ENCODE measurements around the gene GULP1. TPM values are rescaled to one million over a fixed set of nuclear protein-coding genes. Genes with fewer than 3 reads are reported as not detected.
"Not testable (repeated sequence)": the region's sequence is repeated elsewhere in the genome, so short reads cannot be mapped to it uniquely, and the experiment has no call there.

The GULP1 gene
- total RNA-seq, 1 donor from 2014 or later: not detected

DNA sequence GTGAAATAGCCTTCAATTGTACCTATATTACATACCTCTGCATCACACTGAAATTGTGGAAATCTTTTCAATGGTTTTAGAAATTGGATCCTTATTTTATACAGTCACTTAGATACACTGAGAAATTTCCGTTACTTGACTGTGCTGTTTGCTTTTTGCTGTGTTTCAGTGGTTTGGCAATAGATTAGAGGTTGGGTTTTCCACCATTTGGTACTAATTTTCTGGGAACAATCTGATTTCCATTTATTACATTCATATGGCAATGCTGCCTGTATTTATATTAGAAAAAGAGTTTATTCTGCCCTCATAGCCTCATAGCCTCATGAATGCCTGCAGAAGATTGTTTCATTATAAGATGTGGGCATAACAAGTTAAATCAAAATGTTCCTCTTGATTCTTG is 285.0 kb downstream of the GULP1 start:
- Mint-ChIP-seq H3K27me3 (ENCODE audit: low read depth) (no peaks in the 10 kb centered on the region), H3K4me1 (ENCODE audit: low read depth) (no peaks in the 10 kb centered on the region), H3K36me3 (ENCODE audit: low read depth) (no peaks in the 10 kb centered on the region), H3K9me3 (no peaks in the 10 kb centered on the region), H3K4me3 (ENCODE audit: low read depth) (no peak overlapping the region), H3K27ac (no peak overlapping the region)
- intact Hi-C loops (cut with micrococcal nuclease): no loop called here
- no peak for DNase-seq (ENCODE audit: low spot score)

DNA sequence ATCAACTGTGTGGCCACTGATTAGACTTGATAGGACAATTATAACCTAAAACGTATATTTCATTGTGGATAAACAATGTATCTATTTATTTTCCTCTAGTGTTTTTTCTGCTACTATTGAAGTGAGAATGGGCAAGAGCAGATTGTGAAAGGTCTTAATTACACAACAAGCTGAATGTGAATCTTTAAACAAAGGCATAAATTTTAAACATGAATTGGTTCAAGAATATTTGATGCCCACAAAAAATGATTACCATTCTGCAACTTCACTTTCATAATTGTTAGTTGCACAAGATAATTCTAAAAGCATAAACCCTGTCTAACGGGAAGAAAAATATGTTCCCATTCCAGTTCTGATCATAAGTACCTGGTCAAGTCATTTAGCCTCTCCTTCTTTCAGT is 285.6 kb downstream of the GULP1 start:
- Mint-ChIP-seq H3K9me3 (no peaks in the 10 kb centered on the region), H3K27me3 (ENCODE audit: low read depth) (no peaks in the 10 kb centered on the region), H3K36me3 (ENCODE audit: low read depth) (no peaks in the 10 kb centered on the region), H3K4me3 (ENCODE audit: low read depth) (no peak overlapping the region), H3K4me1 (ENCODE audit: low read depth) (no peaks in the 10 kb centered on the region), H3K27ac (no peak overlapping the region)
- intact Hi-C loops (cut with micrococcal nuclease): no loop called here
- no peak for DNase-seq (ENCODE audit: low spot score)

DNA sequence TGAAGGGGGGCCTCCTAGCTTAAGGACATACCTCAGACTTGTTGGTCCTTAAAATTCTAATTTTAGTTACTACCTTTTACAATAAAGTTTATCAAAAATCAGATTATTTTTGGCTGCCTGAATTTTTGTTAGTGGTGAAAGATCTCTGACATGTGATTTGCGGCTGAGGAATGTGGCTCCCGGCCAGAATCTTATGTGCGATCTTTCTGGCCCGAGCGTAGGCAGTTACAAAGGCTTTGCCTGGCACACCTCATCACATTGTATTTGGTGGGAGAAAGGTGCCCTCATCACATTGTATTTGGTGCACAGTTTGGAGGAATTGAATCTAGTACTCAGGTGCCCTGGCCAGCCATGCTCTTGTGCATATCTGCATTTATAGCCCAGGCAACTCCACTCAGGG is 289.1 kb downstream of the GULP1 start:
- intact Hi-C loops (cut with micrococcal nuclease): no loop called here
- H3K9me3 Mint-ChIP-seq: no peaks in the 10 kb centered on the region
- DNase-seq (ENCODE audit: low spot score): no peak
- H3K27me3 Mint-ChIP-seq (ENCODE audit: low read depth): no peaks in the 10 kb centered on the region
- no peaks in the 10 kb centered on the region for H3K36me3 Mint-ChIP-seq (ENCODE audit: low read depth)
- H3K4me1 Mint-ChIP-seq (ENCODE audit: low read depth): no peaks in the 10 kb centered on the region
- no peak overlapping the region for H3K4me3 Mint-ChIP-seq (ENCODE audit: low read depth)
- H3K27ac Mint-ChIP-seq: no peak overlapping the region

GRCh38 chr2:188582211-188582610 is 290.5 kb downstream of the GULP1 start:
- no peaks in the 10 kb centered on the region for H3K9me3 Mint-ChIP-seq
- H3K27me3 Mint-ChIP-seq (ENCODE audit: low read depth): no peaks in the 10 kb centered on the region
- DNase-seq (ENCODE audit: low spot score): no peak
- no peak overlapping the region for H3K27ac Mint-ChIP-seq
- no peak overlapping the region for H3K4me3 Mint-ChIP-seq (ENCODE audit: low read depth)
- no peaks in the 10 kb centered on the region for H3K36me3 Mint-ChIP-seq (ENCODE audit: low read depth)
- intact Hi-C loops (cut with micrococcal nuclease): no loop called here
- no peaks in the 10 kb centered on the region for H3K4me1 Mint-ChIP-seq (ENCODE audit: low read depth)

DNA sequence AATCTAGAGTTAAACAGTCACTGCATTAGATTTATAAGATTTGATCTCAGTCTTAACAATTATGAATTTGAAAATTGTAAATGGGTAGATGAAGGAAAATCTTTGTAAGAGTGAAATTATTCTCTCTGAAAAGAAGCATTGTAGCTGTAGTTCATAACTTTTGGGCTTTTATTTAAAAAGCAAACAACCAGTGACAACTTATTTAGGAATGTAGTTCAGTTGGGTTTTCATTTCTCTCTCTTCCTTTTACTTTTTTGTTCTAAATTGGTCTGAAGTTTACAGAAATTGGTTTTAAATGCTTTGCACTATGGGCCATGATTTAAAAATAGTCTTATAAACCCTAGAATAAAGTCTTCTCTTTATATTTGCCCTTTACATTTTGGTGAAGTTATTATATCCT is 296.6 kb downstream of the GULP1 start:
- no peaks in the 10 kb centered on the region for H3K4me1 Mint-ChIP-seq (ENCODE audit: low read depth)
- intact Hi-C loops (cut with micrococcal nuclease): no loop called here
- no peaks in the 10 kb centered on the region for H3K27me3 Mint-ChIP-seq (ENCODE audit: low read depth)
- H3K27ac Mint-ChIP-seq: no peak overlapping the region
- DNase-seq (ENCODE audit: low spot score): no peak
- no peaks in the 10 kb centered on the region for H3K36me3 Mint-ChIP-seq (ENCODE audit: low read depth)
- no peak overlapping the region for H3K4me3 Mint-ChIP-seq (ENCODE audit: low read depth)
- no peaks in the 10 kb centered on the region for H3K9me3 Mint-ChIP-seq

- Mint-ChIP-seq H3K36me3 (ENCODE audit: low read depth) (no peaks in the 10 kb centered on the region), H3K27me3 (ENCODE audit: low read depth) (no peaks in the 10 kb centered on the region), H3K4me1 (ENCODE audit: low read depth) (no peaks in the 10 kb centered on the region), H3K9me3 (no peaks in the 10 kb centered on the region), H3K4me3 (ENCODE audit: low read depth) (no peak overlapping the region), H3K27ac (no peak overlapping the region)
- DNase-seq (ENCODE audit: low spot score): no peak
- intact Hi-C loops (cut with micrococcal nuclease): no loop called here
These were observed 304.4 kb downstream of the GULP1 start for GRCh38 chr2:188596054-188596453.

GRCh38 chr2:188598551-188598950 is 306.9 kb downstream of the GULP1 start:
- no peaks in the 10 kb centered on the region for H3K27me3 Mint-ChIP-seq (ENCODE audit: low read depth)
- H3K4me3 Mint-ChIP-seq (ENCODE audit: low read depth): no peak overlapping the region
- H3K27ac Mint-ChIP-seq: no peak overlapping the region
- H3K36me3 Mint-ChIP-seq (ENCODE audit: low read depth): no peaks in the 10 kb centered on the region
- H3K9me3 Mint-ChIP-seq: no peaks in the 10 kb centered on the region
- intact Hi-C loops (cut with micrococcal nuclease): no loop called here
- no peaks in the 10 kb centered on the region for H3K4me1 Mint-ChIP-seq (ENCODE audit: low read depth)
- DNase-seq (ENCODE audit: low spot score): no peak

DNA sequence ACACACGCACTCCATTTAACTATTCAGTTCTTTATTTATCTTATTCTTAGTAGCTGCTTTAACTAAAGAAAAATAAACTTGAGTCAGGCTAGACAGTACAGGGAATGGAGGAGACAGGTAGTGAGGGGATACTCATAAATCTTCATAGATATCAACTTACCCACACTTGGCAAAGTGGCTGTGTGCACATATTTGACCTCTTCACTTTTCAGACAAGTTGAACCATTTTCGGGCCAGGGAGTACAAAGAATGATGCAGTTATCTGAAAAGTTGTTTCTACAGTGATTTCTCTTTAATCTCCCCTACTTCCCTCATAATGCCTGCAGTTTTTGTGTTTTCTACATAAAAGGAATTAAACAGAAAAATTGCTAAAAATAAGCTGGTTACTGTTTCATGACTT is 307.5 kb downstream of the GULP1 start:
- no peaks in the 10 kb centered on the region for H3K27me3 Mint-ChIP-seq (ENCODE audit: low read depth)
- no peaks in the 10 kb centered on the region for H3K36me3 Mint-ChIP-seq (ENCODE audit: low read depth)
- no peak overlapping the region for H3K27ac Mint-ChIP-seq
- intact Hi-C loops (cut with micrococcal nuclease): no loop called here
- no peaks in the 10 kb centered on the region for H3K9me3 Mint-ChIP-seq
- no peak overlapping the region for H3K4me3 Mint-ChIP-seq (ENCODE audit: low read depth)
- no peak for DNase-seq (ENCODE audit: low spot score)
- H3K4me1 Mint-ChIP-seq (ENCODE audit: low read depth): no peaks in the 10 kb centered on the region

GRCh38 chr2:188600536-188601210 is 309.0 kb downstream of the GULP1 start:
- no peaks in the 10 kb centered on the region for H3K36me3 Mint-ChIP-seq (ENCODE audit: low read depth)
- H3K4me3 Mint-ChIP-seq (ENCODE audit: low read depth): no peak overlapping the region
- no peaks in the 10 kb centered on the region for H3K4me1 Mint-ChIP-seq (ENCODE audit: low read depth)
- no peak overlapping the region for H3K27ac Mint-ChIP-seq
- no peaks in the 10 kb centered on the region for H3K27me3 Mint-ChIP-seq (ENCODE audit: low read depth)
- intact Hi-C loops (cut with micrococcal nuclease): no loop called here
- no peaks in the 10 kb centered on the region for H3K9me3 Mint-ChIP-seq
- no peak for DNase-seq (ENCODE audit: low spot score)

GRCh38 chr2:188601391-188601790 is 309.7 kb downstream of the GULP1 start:
- DNase-seq (ENCODE audit: low spot score): no peak
- H3K27me3 Mint-ChIP-seq (ENCODE audit: low read depth): no peaks in the 10 kb centered on the region
- no peak overlapping the region for H3K27ac Mint-ChIP-seq
- no peak overlapping the region for H3K4me3 Mint-ChIP-seq (ENCODE audit: low read depth)
- H3K4me1 Mint-ChIP-seq (ENCODE audit: low read depth): no peaks in the 10 kb centered on the region
- no peaks in the 10 kb centered on the region for H3K36me3 Mint-ChIP-seq (ENCODE audit: low read depth)
- intact Hi-C loops (cut with micrococcal nuclease): no loop called here
- no peaks in the 10 kb centered on the region for H3K9me3 Mint-ChIP-seq

DNA sequence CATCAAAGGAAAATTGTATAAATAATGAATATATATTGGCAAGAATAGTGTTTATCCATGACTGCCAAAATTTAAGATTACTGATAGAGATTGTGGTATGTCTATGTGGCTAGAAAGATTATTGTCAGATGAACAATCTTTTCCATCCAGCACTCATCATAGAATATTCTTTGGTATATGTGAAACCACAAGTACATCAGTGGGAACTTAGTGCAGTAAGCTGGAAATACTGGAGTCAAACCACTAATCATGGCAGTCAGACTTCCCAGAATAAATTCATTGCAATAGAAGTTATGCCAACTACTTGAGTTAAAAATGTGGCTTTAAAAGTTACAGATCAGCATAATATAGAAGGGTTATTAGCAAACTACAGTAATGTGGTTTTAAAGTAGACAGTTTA is 310.3 kb downstream of the GULP1 start:
- no peak overlapping the region for H3K27ac Mint-ChIP-seq
- no peaks in the 10 kb centered on the region for H3K36me3 Mint-ChIP-seq (ENCODE audit: low read depth)
- intact Hi-C loops (cut with micrococcal nuclease): no loop called here
- H3K9me3 Mint-ChIP-seq: no peaks in the 10 kb centered on the region
- no peak overlapping the region for H3K4me3 Mint-ChIP-seq (ENCODE audit: low read depth)
- no peak for DNase-seq (ENCODE audit: low spot score)
- H3K4me1 Mint-ChIP-seq (ENCODE audit: low read depth): no peaks in the 10 kb centered on the region
- no peaks in the 10 kb centered on the region for H3K27me3 Mint-ChIP-seq (ENCODE audit: low read depth)

GRCh38 chr2:188604579-188604978 is 312.9 kb downstream of the GULP1 start:
- Mint-ChIP-seq H3K36me3 (ENCODE audit: low read depth) (no peaks in the 10 kb centered on the region), H3K4me3 (ENCODE audit: low read depth) (no peak overlapping the region), H3K27me3 (ENCODE audit: low read depth) (no peaks in the 10 kb centered on the region), H3K9me3 (no peaks in the 10 kb centered on the region), H3K4me1 (ENCODE audit: low read depth) (no peaks in the 10 kb centered on the region), H3K27ac (no peak overlapping the region)
- no peak for DNase-seq (ENCODE audit: low spot score)
- intact Hi-C loops (cut with micrococcal nuclease): no loop called here

- H3K9me3 Mint-ChIP-seq; H3K36me3 Mint-ChIP-seq (ENCODE audit: low read depth); H3K27me3 Mint-ChIP-seq (ENCODE audit: low read depth); intact Hi-C loops (cut with micrococcal nuclease); H3K4me1 Mint-ChIP-seq (ENCODE audit: low read depth); H3K27ac Mint-ChIP-seq; DNase-seq (ENCODE audit: low spot score): not testable (repeated sequence)
- peak overlapping the region; percentile 17 for H3K4me3 Mint-ChIP-seq (ENCODE audit: low read depth)
These were observed 314.2 kb downstream of the GULP1 start for GRCh38 chr2:188605609-188606584.
